Chondrocyte (in vitro differentiated cells): ENCODE measurements around the gene ACHE. TPM values are rescaled to one million over a fixed set of nuclear protein-coding genes. Genes with fewer than 3 reads are reported as not detected.

Source experiments
- DNase-seq: peaks from one replicate; pipeline ENCODE4 v3.0.0; 2021; ENCODE audit warnings: mixed read lengths, low spot score
- H3K27ac Mint-ChIP-seq: one replicate; pipeline ENCODE4 v1.8.0; 2021; ENCODE audit warnings: mild to moderate bottlenecking, moderate library complexity, mixed read lengths; ENCODE audit not compliant: unreplicated experiment
- H3K27me3 Mint-ChIP-seq: 2 replicates; pipeline ENCODE4 v1.8.0; 2021; ENCODE audit warnings: low read depth, mixed read lengths
- H3K36me3 Mint-ChIP-seq: 2 replicates; pipeline ENCODE4 v1.8.0; 2021; ENCODE audit warnings: low read depth, mixed read lengths
- H3K4me1 Mint-ChIP-seq: 2 replicates; pipeline ENCODE4 v1.8.0; 2021; ENCODE audit warnings: low read depth, mild to moderate bottlenecking, mixed read lengths
- H3K4me3 Mint-ChIP-seq: one replicate; pipeline ENCODE4 v1.8.0; 2021; ENCODE audit warnings: mild to moderate bottlenecking, moderate library complexity, mixed read lengths; ENCODE audit not compliant: unreplicated experiment
- H3K9me3 Mint-ChIP-seq: 2 replicates; pipeline ENCODE4 v1.8.0; 2021; ENCODE audit warnings: low read depth, mixed read lengths
- CTCF ChIP-seq: fragments of 200-600 bp; sonication (generic); IDR thresholded peaks from 2 replicates; pipeline ENCODE4 v1.5.0; 2021; ENCODE audit warnings: antibody characterized with exemption, mild to moderate bottlenecking, moderate library complexity
- total RNA-seq: library from RNA; stranded (reverse); gene quantifications from 3 replicates; pipeline ENCODE4 v1.2.1, GENCODE V29; 2021

The ACHE gene
- total RNA-seq, 1 donor from 2014 or later, result 2.9 TPM

- TF ChIP-seq CTCF, result no peak
- Mint-ChIP-seq H3K4me3 (peak overlapping the region; percentile 94), H3K4me1 (peaks cover 30% of the 10 kb centered on the region), H3K9me3 (no peaks in the 10 kb centered on the region), H3K27ac (peak overlapping the region; percentile 99), H3K27me3 (no peaks in the 10 kb centered on the region), H3K36me3 (peaks cover 10% of the 10 kb centered on the region)
- no peak for DNase-seq
Observed at GRCh38 chr7:100865938-100866728, 29.6 kb downstream of the ACHE start.

- peaks cover 27% of the 10 kb centered on the region for H3K4me1 Mint-ChIP-seq
- H3K4me3 Mint-ChIP-seq, result no peak overlapping the region
- H3K9me3 Mint-ChIP-seq, result no peaks in the 10 kb centered on the region
- TF ChIP-seq CTCF, result no peak
- peaks cover 9% of the 10 kb centered on the region for H3K36me3 Mint-ChIP-seq
- no peak for DNase-seq
- no peak overlapping the region for H3K27ac Mint-ChIP-seq
- H3K27me3 Mint-ChIP-seq, result no peaks in the 10 kb centered on the region
Observed at GRCh38 chr7:100865372-100865911, 30.2 kb downstream of the ACHE start.

- Mint-ChIP-seq H3K27me3 (no peaks in the 10 kb centered on the region), H3K9me3 (no peaks in the 10 kb centered on the region), H3K27ac (no peak overlapping the region), H3K4me1 (peaks cover 22% of the 10 kb centered on the region), H3K4me3 (no peak overlapping the region), H3K36me3 (peaks cover 14% of the 10 kb centered on the region)
- DNase-seq, result no peak
- no peak for TF ChIP-seq CTCF
Observed at GRCh38 chr7:100864263-100864845, 31.3 kb downstream of the ACHE start.

- Mint-ChIP-seq H3K27me3 (no peaks in the 10 kb centered on the region), H3K4me1 (peaks cover 15% of the 10 kb centered on the region), H3K4me3 (no peak overlapping the region), H3K27ac (no peak overlapping the region), H3K36me3 (peaks cover 14% of the 10 kb centered on the region), H3K9me3 (no peaks in the 10 kb centered on the region)
- TF ChIP-seq CTCF, result no peak
- no peak for DNase-seq
Observed at GRCh38 chr7:100863406-100863950, 32.2 kb downstream of the ACHE start.

GRCh38 chr7:100861616-100861985 lies 34.1 kb downstream of the ACHE start:
- Mint-ChIP-seq H3K4me3 (no peak overlapping the region), H3K36me3 (peaks cover 11% of the 10 kb centered on the region), H3K9me3 (no peaks in the 10 kb centered on the region), H3K27me3 (no peaks in the 10 kb centered on the region), H3K4me1 (peaks cover 10% of the 10 kb centered on the region), H3K27ac (no peak overlapping the region)
- no peak for TF ChIP-seq CTCF
- no peak for DNase-seq
